Body of pancreas (tissue), 4 donors: ENCODE measurements around the gene HPN. TPM values are rescaled to one million over a fixed set of nuclear protein-coding genes. Genes with fewer than 3 reads are reported as not detected.

Experiments used
- ATAC-seq: fragments of 150-250 bp; one replicate; pipeline ENCODE4 v1.9.1; 2016
- DNase-seq, 4 donors: peaks; one replicate each; pipeline ENCODE4 v3.0.0-alpha.2; 2019
- H3K27ac ChIP-seq, 4 donors: fragments of 200-600 bp; sonication (generic); 1 replicate in 3 of 4; 2 replicates in 1 of 4; pipeline versions ENCODE4 v1.5.1 to v1.6.1; 2016 to 2019; ENCODE audit warnings: mild to moderate bottlenecking in 1 of 4, mixed read lengths in 1 of 4, moderate library complexity in 1 of 4
- H3K27me3 ChIP-seq, 2 donors: fragments of 200-600 bp; sonication (generic); one replicate each; pipeline ENCODE4 v1.6.0; 2016; ENCODE audit warnings: mild to moderate bottlenecking in 1 of 2
- H3K36me3 ChIP-seq, 2 donors: fragments of 200-600 bp; sonication (generic); replicated peaks in 1 of 2; 2 replicates each; pipeline ENCODE4 v1.5.1; 2016; ENCODE audit warnings: low read depth in 2 of 2; ENCODE audit not compliant: insufficient read depth in 1 of 2
- H3K4me1 ChIP-seq: fragments of 200-600 bp; sonication (generic); one replicate; pipeline ENCODE4 v1.6.0; 2016
- H3K4me3 ChIP-seq, 2 donors: fragments of 200-600 bp; sonication (generic); 1 replicate in 1 of 2; 2 replicates in 1 of 2; pipeline ENCODE4 v1.5.1; 2016 to 2019
- H3K9me3 ChIP-seq, 3 donors: fragments of 200-600 bp; sonication (generic); 1 replicate in 2 of 3; 2 replicates in 1 of 3; pipeline ENCODE4 v1.5.1; 2016
- POLR2A ChIP-seq, 3 donors: fragments of 450-650 bp; IDR thresholded peaks; one replicate each; pipeline ENCODE4 v1.6.1; 2016; ENCODE audit warnings: antibody characterized with exemption in 3 of 3, mild to moderate bottlenecking in 2 of 3
- WGBS, 2 donors: methylation state at CpG; one replicate each; pipeline ENCODE4 v1.1.5; 2017; 5-methylcytosine and 5-hydroxymethylcytosine counted together
- intact Hi-C: fragments of 100-400 bp; cut with DNase I; formaldehyde crosslinking; loops from one replicate; pipeline ENCODE4 v1.15.1; 2023
- total RNA-seq, 2 donors: library from RNA; depleted of rRNA; stranded (reverse); fragments of >200 nt; gene quantifications; one replicate each; pipeline ENCODE4 v1.1.0, GENCODE V29; 2016
- TF ChIP-seq, protein P1 (sequence below), 7 experiments: fragments of 450-650 bp in 4 of 7; fragments of 200-600 bp in 3 of 7; sonication (generic) in 3 of 7; IDR thresholded peaks; one replicate each; pipeline ENCODE4 v1.5.1; 2016 to 2019; ENCODE audit warnings: antibody characterized with exemption in 7 of 7

Gene HPN
- total RNA-seq, 2 donors from 2014 or later: 135 to 289 TPM

DNA sequence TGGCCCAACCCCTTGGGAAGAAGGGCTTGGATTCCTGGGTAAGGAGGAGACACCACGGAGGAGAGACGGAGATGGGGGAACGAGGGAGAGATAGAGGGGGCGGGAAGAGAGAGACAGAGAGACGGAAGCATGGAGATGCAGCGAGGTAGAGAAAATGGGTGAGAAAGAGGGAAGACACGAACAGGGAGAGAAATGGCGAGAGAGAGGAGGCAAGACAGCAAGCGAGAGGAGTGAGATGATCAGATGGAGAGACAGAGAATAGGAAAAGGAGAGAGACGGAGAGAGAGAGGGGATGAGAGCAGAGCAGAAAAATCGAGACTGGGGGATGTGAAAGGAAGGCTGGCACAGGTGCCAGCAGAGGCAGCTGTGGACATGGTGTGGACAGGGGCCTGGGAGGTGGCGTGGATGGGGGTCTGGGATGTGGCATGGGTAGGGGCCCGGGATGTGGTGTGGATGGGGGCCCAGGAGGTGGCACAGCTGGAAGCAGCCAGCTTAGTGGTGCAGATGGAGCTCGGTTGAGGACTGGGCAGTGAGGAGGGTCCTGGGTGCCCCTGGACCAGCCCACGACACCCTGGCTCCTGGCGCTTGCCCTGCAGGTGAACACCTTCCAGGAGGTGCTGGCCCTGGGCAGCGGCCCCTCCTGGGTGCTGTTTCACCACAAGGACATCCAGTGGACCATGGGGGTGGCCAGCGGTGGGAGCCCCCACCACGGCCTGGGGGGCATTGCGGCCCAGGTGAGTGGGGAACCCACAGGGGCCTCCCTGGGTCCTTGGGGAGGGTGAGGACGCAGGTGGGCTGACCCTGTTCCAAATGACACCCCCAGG lies 33.9 kb downstream of the HPN start:
- Histone ChIP-seq H3K36me3 (no peaks in the 10 kb centered on the region), H3K4me1 (no peaks in the 10 kb centered on the region), H3K27me3 (no peaks in the 10 kb centered on the region), H3K4me3 (no peak overlapping the region), H3K9me3 (peaks cover 0 to 3% (median 0%) of the 10 kb centered on the region in 3 donors), H3K27ac (no peak overlapping the region)
- intact Hi-C loops: no loop called here
- 82 to 88% methylated on average over 17 to 21 of the region's 21 CpGs for WGBS, 2 donors
- TF ChIP-seq, protein P1, sequence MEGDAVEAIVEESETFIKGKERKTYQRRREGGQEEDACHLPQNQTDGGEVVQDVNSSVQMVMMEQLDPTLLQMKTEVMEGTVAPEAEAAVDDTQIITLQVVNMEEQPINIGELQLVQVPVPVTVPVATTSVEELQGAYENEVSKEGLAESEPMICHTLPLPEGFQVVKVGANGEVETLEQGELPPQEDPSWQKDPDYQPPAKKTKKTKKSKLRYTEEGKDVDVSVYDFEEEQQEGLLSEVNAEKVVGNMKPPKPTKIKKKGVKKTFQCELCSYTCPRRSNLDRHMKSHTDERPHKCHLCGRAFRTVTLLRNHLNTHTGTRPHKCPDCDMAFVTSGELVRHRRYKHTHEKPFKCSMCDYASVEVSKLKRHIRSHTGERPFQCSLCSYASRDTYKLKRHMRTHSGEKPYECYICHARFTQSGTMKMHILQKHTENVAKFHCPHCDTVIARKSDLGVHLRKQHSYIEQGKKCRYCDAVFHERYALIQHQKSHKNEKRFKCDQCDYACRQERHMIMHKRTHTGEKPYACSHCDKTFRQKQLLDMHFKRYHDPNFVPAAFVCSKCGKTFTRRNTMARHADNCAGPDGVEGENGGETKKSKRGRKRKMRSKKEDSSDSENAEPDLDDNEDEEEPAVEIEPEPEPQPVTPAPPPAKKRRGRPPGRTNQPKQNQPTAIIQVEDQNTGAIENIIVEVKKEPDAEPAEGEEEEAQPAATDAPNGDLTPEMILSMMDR (IDR thresholded peaks at IDR 0.05): no peak
- TF ChIP-seq POLR2A (IDR thresholded peaks at IDR 0.05): no peak
- DNase-seq: no peak
- ATAC-seq: no peak

DNA sequence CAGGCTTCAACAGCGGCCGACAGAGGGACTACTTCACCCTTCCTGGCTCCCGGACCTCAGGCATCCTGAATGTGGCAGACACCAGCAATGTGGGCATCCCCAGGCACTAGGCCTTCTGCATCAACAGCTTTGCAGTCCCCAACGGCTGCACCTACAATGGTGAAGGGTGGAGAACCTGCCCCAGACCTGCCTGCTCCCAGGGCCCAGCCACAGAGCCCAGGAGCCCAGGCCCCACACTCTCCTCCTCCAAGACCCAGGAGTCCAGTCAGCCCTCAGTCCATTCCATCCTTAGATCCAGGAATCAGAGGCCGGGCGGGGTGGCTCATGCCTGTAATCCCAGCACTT lies 34.5 kb downstream of the HPN start:
- Histone ChIP-seq H3K4me3 (no peak overlapping the region), H3K9me3 (no peaks in the 10 kb centered on the region), H3K36me3 (no peaks in the 10 kb centered on the region), H3K27ac (no peak overlapping the region), H3K4me1 (no peaks in the 10 kb centered on the region), H3K27me3 (no peaks in the 10 kb centered on the region)
- intact Hi-C loops: no loop called here
- DNase-seq (no peak), ATAC-seq (no peak)
- 96 to 100% methylated on average over 2 to 6 of the region's 6 CpGs for WGBS, 2 donors
- no peak for TF ChIP-seq POLR2A (IDR thresholded peaks at IDR 0.05)
- TF ChIP-seq, protein P1 (IDR thresholded peaks at IDR 0.05): no peak

DNA sequence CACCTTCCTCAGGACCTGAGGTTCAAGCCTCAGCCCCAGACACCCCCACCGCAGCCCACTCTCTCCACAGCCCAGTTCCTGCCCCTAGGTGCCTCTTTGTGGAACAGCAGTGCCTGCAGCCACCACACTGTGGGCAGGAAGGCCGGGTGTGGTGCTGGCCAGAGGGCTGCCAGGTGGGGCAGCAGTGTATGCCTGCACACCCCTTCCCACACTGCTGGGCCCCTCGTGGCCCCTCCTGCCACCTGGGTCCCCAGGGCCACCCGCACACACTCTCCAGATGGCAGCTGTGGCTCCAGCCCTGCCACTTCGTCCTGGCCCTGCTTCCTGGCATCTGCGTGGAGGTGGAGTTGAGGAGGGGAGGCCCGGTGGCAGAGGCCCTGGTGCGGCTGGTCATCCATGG lies 35.1 kb downstream of the HPN start:
- no peak for ATAC-seq
- Histone ChIP-seq H3K4me1 (no peaks in the 10 kb centered on the region), H3K36me3 (no peaks in the 10 kb centered on the region), H3K27me3 (no peaks in the 10 kb centered on the region), H3K4me3 (no peak overlapping the region), H3K9me3 (no peaks in the 10 kb centered on the region), H3K27ac (no peak overlapping the region)
- DNase-seq: no peak
- 53 to 87% methylated on average over 4 to 8 of the region's 8 CpGs for WGBS, 2 donors
- TF ChIP-seq POLR2A (IDR thresholded peaks at IDR 0.05): no peak
- TF ChIP-seq, protein P1 (IDR thresholded peaks at IDR 0.05): no peak
- intact Hi-C loops: no loop called here

DNA sequence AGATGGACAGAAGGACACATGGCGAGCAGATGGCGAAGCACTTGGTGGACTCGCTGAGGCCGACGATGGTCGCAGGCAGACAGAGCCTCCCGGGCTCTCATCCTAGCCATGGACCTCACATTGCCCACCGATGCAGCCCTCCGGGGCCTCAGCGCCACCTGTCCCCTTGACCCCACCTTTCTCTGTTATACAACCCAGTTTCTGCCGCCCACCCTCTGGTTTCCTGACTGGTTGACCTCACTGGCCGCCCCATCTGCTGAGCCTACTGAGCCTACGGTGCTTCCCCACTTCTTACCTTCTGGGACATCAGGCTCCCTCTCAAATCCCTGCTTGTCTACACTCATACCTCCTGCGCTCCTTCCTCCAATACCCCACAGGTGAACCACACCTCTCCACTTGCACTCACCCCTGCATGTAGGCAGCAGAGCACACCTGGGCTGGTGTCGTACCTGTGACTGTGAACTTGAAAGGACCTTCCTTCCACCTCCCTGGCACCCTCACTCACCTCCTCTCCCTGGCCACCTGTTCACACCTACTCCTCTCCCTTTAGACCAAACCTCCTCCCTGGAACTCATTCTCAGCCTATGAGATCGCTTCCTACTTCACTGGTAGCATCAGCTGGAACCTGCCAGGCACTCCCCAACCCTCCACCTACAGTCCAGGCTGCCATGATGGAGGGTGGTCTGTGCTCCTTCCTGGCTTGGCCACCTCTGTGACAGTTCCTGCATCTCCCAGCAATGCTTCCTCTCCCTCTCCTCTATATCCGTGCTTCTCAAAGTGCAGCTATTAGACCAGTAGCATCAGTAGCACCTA lies 36.1 kb downstream of the HPN start:
- DNase-seq (no peak), ATAC-seq (no peak)
- Histone ChIP-seq H3K4me3 (no peak overlapping the region), H3K36me3 (no peaks in the 10 kb centered on the region), H3K9me3 (no peaks in the 10 kb centered on the region), H3K27me3 (no peaks in the 10 kb centered on the region), H3K27ac (no peak overlapping the region), H3K4me1 (no peaks in the 10 kb centered on the region)
- TF ChIP-seq POLR2A (IDR thresholded peaks at IDR 0.05): no peak
- TF ChIP-seq, protein P1 (IDR thresholded peaks at IDR 0.05): no peak
- WGBS, 2 donors: 90 to 94% methylated on average over 17 of the region's 17 CpGs
- intact Hi-C loops: no loop called here
